GM12865 (cell line): ENCODE data around the gene PLD5.

Source experiments
- DNase-seq: peaks from one replicate; pipeline ENCODE4 v3.0.0; 2010; ENCODE audit warnings: low read depth
- H3K4me3 ChIP-seq: 2 replicates; pipeline ENCODE4 v1.5.1; 2011; ENCODE audit warnings: mild to moderate bottlenecking, low read depth, low read length, control low read depth
- TF ChIP-seq, protein P1 (sequence below): IDR thresholded peaks from 2 replicates; pipeline ENCODE4 v1.5.1; 2011; ENCODE audit warnings: low read length, control low read depth, low read depth, inconsistent platforms; ENCODE audit not compliant: insufficient read depth; ENCODE audit errors: missing control alignments

The PLD5 gene

DNA sequence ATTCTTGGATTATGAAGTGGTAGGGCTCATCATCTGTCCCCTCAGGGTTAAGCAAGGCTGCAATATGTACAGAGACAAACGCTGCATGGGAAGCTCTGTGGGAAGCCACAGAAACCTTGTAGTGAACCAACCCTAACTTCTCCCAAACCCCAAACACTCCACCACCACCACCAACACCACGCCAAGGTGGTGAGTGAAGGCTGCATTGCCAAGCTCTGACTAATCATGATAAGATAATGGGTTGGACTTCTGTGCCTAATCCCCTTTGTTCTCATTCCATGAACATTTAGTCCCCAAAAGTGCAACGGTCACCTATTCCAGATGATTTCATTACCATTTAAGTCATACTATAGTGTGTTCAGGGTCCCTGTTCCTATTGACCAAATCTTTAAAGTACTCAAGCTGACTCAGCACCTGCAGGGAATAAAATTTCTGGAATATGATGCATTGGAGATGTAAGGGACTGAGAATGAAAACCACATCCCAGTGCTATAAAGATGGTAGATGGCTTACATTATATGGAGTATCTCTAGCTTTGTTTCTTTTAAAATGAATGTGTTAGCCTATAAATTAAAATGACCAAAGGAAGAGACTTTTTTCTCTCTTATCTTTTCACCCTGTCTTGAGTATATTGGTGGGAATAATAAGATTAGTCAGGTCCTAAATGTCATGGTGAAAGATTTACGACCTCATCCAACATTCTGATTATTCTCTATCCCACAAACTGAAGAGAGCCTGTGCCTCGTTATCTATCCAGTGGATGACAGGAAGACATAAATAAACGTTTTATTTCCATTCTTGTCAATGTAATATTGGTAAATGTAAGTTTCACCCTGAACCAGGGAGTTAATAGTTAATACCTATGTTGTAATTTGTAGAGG, 22.6 kb upstream of the PLD5 start:
- DNase-seq, result no peak
- TF ChIP-seq, protein P1, sequence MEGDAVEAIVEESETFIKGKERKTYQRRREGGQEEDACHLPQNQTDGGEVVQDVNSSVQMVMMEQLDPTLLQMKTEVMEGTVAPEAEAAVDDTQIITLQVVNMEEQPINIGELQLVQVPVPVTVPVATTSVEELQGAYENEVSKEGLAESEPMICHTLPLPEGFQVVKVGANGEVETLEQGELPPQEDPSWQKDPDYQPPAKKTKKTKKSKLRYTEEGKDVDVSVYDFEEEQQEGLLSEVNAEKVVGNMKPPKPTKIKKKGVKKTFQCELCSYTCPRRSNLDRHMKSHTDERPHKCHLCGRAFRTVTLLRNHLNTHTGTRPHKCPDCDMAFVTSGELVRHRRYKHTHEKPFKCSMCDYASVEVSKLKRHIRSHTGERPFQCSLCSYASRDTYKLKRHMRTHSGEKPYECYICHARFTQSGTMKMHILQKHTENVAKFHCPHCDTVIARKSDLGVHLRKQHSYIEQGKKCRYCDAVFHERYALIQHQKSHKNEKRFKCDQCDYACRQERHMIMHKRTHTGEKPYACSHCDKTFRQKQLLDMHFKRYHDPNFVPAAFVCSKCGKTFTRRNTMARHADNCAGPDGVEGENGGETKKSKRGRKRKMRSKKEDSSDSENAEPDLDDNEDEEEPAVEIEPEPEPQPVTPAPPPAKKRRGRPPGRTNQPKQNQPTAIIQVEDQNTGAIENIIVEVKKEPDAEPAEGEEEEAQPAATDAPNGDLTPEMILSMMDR, result no peak

DNA sequence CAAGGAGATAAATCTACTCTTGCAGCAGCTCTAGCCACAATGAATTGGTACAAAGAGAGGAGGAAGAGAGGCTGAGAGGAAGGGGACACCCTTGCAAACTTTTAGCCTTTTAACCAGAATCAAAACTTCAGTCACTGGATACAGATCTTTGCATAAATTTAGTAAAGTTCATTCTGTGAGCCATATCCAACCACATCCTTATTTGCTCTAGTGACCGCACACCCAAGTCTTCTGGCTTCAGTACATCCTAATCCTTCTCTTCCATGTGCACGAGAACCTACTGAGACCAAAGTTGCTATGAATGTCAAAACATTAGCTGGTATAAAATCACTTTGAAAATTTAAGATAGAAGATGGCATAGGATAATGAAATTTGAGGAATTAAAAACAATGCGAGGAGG, 21.9 kb upstream of the PLD5 start:
- H3K4me3 ChIP-seq, result no peak overlapping the region
- DNase-seq, result no peak
- TF ChIP-seq, protein P1, result no peak

More for the DNA sequence above, 22.6 kb upstream of the PLD5 start:
- no peak overlapping the region for H3K4me3 ChIP-seq

DNA sequence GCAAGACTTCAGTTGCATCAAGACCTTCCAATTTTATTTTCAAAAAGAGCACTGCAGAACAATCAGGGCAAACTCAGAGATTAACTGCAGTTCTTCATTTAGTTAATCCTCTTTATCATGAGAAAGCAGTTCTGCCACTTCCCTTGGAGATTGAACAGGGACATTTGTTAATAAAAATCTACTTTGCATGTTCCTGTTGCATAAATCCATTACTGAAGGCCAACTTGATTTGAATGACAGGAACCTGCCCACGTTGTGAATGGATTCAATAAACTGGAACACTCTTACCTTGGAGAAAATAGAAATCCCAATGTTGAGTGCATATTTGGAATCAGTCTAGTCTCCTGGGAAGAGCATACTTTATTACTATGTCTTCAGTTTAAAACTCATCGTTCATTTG, 19.6 kb upstream of the PLD5 start:
- DNase-seq, result no peak
- TF ChIP-seq, protein P1, result no peak
- no peak overlapping the region for H3K4me3 ChIP-seq

DNA sequence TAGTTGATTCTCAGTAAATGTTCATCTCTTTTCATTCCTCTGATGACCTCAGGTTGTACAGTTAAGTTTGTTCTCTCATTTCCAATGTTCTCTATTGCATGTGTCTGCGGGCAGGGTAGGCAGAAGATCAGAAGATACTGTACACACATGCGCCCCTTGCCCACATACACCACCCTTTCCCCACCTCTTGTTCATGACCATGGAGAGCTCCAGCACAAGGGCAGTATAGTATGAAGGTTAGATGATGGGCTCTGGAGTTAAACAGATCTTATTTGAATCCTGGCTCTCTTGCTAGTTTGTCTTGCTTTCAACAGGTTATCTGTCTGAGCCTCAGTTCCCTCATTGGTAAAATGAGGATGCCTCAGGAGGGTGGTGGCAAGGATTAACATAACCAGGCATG, 17.8 kb upstream of the PLD5 start:
- TF ChIP-seq, protein P1, result no peak
- no peak overlapping the region for H3K4me3 ChIP-seq
- no peak for DNase-seq

DNA sequence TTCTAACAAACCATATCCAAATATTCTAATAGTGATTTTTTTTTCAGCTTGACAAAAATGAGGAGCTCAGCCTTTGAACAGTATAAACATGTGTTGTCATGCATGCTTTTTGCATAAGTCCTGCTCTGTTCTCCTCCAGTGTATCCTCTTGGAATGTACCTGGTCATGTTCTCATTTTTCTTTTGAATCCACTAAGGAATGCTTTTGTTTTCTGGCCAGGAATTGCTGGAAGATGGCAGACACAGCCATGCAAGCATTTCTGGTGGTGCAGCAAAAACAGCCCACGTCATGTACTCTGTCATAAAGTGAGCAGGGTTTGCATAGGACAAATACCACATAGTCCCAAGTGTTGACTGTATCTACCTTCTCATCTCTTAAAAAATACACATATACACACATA, 11.5 kb upstream of the PLD5 start:
- DNase-seq, result no peak
- no peak overlapping the region for H3K4me3 ChIP-seq
- TF ChIP-seq, protein P1, result no peak

DNA sequence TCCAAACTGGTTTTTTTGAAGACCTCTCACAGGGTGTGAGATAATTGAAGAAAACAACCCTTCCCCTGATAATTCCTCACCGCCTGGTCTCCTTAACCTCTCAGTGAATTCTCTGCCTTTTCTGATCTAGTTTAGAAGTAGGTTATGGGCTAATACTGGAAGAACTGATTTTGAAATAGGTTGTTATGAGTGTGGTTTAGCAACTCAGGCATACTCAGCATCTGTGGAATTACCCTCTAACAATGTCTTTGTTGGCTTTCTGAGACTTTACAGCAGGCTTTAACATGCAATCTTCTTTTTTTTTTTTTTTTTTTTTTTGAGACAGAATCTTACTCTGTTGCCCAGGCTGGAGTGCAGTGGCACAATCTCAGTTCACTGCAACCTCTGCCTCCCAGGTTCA, 10.3 kb upstream of the PLD5 start:
- TF ChIP-seq, protein P1, result no peak
- no peak for DNase-seq
- H3K4me3 ChIP-seq, result no peak overlapping the region

DNA sequence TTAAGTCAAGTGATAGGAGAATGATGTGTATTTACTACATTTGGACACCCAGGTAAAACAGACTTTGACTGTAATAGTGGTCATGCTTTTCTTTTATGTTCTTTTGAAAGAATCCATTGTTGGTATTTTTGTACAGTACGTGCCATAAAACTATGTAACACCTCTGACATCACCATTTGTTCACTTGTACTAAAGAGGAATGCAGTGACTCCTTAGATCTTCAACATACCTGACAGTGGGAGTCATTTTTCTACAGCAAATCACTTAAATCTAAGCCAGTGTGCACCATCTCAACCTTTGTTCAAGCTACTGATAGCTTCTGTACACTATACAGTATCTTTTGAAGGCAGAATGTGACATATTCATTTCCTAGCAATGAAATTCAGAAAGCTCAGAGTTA, 6.3 kb upstream of the PLD5 start:
- H3K4me3 ChIP-seq, result no peak overlapping the region
- TF ChIP-seq, protein P1, result no peak
- DNase-seq, result no peak
